Thoracic aorta (tissue), 2 donors: ENCODE measurements around the gene NTS. TPM values are rescaled to one million over a fixed set of nuclear protein-coding genes. Genes with fewer than 3 reads are reported as not detected.

Experiments used
- ATAC-seq: fragments of 150-250 bp; one replicate; pipeline ENCODE4 v1.8.0; 2017; ENCODE audit warnings: low read depth; ENCODE audit not compliant: insufficient number of reproducible peaks, low FRiP score
- DNase-seq: peaks from one replicate; pipeline ENCODE4 v3.0.0-alpha.2; 2020; ENCODE audit warnings: low spot score
- H3K27ac ChIP-seq, 2 donors: fragments of 200-600 bp; sonication (generic); 1 replicate in 1 of 2; 2 replicates in 1 of 2; pipeline ENCODE4 v1.5.1; 2016; ENCODE audit warnings: mild to moderate bottlenecking in 2 of 2, moderate library complexity in 2 of 2
- H3K27me3 ChIP-seq: fragments of 200-600 bp; sonication (generic); replicated peaks from 2 replicates; pipeline ENCODE4 v1.6.0; 2016; ENCODE audit warnings: mild to moderate bottlenecking; ENCODE audit not compliant: insufficient read depth
- H3K36me3 ChIP-seq: fragments of 200-600 bp; sonication (generic); one replicate; pipeline ENCODE4 v1.5.1; 2016
- H3K4me1 ChIP-seq, 2 donors: fragments of 200-600 bp; sonication (generic); 1 replicate in 1 of 2; 2 replicates in 1 of 2; pipeline versions ENCODE4 v1.5.1 to v1.6.0; 2016; ENCODE audit warnings: low read depth in 2 of 2, mild to moderate bottlenecking in 1 of 2; ENCODE audit not compliant: control insufficient read depth in 1 of 2
- H3K4me3 ChIP-seq: fragments of 200-600 bp; sonication (generic); 2 replicates; pipeline ENCODE4 v1.5.1; 2016; ENCODE audit warnings: mild to moderate bottlenecking
- H3K9me3 ChIP-seq: fragments of 200-600 bp; sonication (generic); 2 replicates; pipeline ENCODE4 v1.5.1; 2016
- total RNA-seq, 2 donors: library from RNA; depleted of rRNA; stranded (reverse); fragments of >200 nt; gene quantifications; one replicate each; pipeline versions ENCODE4 v1.1.0 to v1.2.3, GENCODE V29; 2016
- TF ChIP-seq, protein P1 (sequence below): fragments of 200-600 bp; sonication (generic); IDR thresholded peaks from one replicate; pipeline ENCODE4 v1.5.1; 2019; ENCODE audit warnings: antibody characterized with exemption

Gene NTS
- total RNA-seq, 2 donors from 2014 or later, result not detected

DNA sequence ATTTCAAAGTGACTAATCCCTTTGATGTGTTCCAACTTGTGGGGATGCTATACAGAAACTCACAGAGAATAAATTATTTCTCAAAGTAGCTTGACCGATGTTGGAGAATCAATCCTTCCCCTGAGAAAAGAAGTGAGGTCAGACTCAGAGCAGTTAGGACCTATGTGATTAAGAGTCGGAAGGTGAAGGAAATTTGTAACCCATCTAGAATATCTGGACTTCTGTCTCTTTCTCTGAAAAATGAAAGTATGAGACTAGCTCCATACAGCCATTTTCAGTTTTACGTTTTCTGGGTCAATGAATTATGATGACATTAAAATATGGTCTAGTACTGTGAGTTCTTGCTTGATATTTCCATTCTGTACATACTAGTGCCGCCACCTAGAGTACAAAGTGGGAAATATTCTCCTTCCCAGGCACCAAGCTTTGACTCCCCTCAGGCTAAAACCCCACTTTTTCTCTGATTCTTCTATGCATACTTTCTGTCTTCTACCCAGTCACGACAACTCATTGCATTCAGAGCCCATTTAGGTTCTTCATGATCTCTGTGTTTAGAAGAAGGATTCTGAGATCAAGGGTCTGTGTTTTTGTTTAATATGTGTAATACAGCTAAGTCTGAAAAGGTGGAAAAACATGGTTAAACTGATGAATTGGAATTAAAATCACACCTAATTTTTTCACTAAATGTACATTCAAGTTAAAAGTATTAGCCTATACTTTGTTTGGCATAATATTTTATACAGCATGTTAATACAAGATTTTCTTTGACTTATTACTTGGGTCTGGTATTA lies 6.9 kb upstream of the NTS start:
- ATAC-seq (peak; percentile 88), DNase-seq (no peak)
- H3K36me3 ChIP-seq, result no peaks in the 10 kb centered on the region
- TF ChIP-seq, protein P1, sequence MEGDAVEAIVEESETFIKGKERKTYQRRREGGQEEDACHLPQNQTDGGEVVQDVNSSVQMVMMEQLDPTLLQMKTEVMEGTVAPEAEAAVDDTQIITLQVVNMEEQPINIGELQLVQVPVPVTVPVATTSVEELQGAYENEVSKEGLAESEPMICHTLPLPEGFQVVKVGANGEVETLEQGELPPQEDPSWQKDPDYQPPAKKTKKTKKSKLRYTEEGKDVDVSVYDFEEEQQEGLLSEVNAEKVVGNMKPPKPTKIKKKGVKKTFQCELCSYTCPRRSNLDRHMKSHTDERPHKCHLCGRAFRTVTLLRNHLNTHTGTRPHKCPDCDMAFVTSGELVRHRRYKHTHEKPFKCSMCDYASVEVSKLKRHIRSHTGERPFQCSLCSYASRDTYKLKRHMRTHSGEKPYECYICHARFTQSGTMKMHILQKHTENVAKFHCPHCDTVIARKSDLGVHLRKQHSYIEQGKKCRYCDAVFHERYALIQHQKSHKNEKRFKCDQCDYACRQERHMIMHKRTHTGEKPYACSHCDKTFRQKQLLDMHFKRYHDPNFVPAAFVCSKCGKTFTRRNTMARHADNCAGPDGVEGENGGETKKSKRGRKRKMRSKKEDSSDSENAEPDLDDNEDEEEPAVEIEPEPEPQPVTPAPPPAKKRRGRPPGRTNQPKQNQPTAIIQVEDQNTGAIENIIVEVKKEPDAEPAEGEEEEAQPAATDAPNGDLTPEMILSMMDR, result peak; percentile 81
- H3K27ac ChIP-seq, result no peak overlapping the region
- no peaks in the 10 kb centered on the region for H3K4me1 ChIP-seq
- no peaks in the 10 kb centered on the region for H3K27me3 ChIP-seq
- H3K9me3 ChIP-seq, result no peaks in the 10 kb centered on the region
- H3K4me3 ChIP-seq, result peak overlapping the region; percentile 21

DNA sequence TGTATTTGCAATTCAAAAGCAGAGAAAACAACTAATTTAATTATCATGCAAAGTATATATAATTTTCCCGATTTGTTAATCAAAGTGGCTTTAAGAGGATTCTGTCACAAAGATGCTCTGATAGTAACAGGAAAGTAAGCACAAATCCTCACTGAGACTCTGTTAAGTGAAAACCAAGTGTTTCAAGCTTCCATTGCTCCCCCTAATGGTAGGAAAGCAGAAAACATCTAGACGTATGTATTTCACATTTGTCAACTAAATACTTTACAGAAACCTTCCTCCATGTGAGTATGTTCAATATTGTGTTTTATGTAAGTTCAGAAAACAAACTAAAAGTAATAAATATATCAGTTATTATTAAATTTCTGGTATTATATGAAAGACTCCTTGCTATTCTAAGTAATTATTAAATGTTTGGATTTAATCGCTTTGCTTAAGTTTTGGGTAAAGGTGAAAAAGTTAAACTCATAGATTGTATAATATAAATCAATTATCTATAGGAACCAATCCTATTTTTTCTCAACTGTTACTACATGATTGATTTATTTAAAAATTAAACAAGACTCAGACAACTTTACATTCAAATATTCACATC lies 1.5 kb upstream of the NTS start:
- H3K9me3 ChIP-seq, result no peaks in the 10 kb centered on the region
- TF ChIP-seq, protein P1, result peak; percentile 61
- DNase-seq, result no peak
- ATAC-seq, result no peak
- no peak overlapping the region for H3K4me3 ChIP-seq
- no peaks in the 10 kb centered on the region for H3K36me3 ChIP-seq
- H3K27ac ChIP-seq, result no peak overlapping the region
- H3K4me1 ChIP-seq, result peaks cover 0 to 7% of the 10 kb centered on the region in 2 donors
- no peaks in the 10 kb centered on the region for H3K27me3 ChIP-seq

DNA sequence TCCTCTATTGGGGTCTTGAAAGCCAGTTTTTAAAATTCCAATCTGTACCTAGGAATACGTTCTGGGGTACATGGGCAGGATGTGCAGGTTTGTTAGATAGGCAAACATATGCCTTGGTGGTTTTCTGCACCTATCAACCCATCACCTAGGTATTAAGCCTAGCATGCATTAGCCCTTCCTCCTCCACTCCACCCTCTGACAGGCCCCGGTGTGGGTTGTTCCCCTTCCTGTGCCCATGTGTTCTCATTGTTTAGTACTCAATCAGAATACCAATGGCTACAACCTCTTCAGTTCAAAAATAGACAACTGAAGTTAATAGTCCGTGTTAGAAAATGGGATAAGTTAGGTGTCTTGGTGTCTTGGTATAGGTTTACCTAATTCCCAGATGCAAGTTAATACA lies 3.4 kb downstream of the NTS start:
- Histone ChIP-seq H3K4me3 (no peak overlapping the region), H3K36me3 (no peaks in the 10 kb centered on the region), H3K27me3 (no peaks in the 10 kb centered on the region), H3K27ac (no peak overlapping the region), H3K4me1 (peaks cover 0 to 7% of the 10 kb centered on the region in 2 donors), H3K9me3 (no peaks in the 10 kb centered on the region)
- TF ChIP-seq, protein P1, result no peak
- ATAC-seq (no peak), DNase-seq (no peak)

DNA sequence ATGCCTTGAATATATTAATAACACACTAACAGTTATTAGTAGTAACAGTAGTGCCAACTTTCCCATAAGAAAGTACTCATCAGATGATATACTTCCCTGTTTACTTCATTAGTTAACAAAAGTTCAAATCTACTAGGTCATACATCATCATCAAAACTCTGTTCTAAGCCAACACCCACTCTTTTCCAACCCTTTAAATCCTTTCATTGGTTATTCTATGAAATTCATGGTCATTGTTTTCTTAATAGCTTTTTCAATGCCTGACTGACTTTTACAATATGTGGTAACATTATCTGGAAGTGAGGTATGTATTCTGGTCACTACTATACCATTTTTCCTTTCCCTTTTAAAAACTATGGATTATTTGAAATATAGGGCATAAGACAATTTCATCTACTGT lies 9.7 kb downstream of the NTS start:
- H3K4me3 ChIP-seq, result no peak overlapping the region
- no peaks in the 10 kb centered on the region for H3K4me1 ChIP-seq
- no peak for ATAC-seq
- no peaks in the 10 kb centered on the region for H3K36me3 ChIP-seq
- H3K9me3 ChIP-seq, result no peaks in the 10 kb centered on the region
- DNase-seq, result no peak
- no peak overlapping the region for H3K27ac ChIP-seq
- TF ChIP-seq, protein P1, result no peak
- no peaks in the 10 kb centered on the region for H3K27me3 ChIP-seq

DNA sequence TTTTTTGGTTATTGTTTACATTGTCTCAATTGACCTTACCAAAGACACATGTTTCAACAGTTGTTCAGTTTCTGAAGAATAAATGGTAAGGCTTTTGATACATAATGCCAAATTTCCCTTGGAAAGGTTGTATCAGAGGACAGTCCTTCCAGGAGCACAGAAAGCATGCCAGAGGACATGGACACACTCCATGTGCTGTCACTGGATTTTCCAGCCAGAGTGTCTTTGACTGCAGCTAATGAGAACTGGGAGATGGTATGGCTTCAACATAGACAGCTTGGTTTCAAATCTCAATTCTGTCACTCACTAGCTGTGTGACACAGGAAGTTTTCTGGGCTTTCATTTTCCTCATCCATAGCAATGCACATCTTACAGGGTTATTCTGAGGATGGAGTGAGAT lies 20.6 kb downstream of the NTS start:
- ATAC-seq, result no peak
- TF ChIP-seq, protein P1, result no peak
- no peak for DNase-seq
- no peak overlapping the region for H3K27ac ChIP-seq
- H3K36me3 ChIP-seq, result no peaks in the 10 kb centered on the region
- H3K4me1 ChIP-seq, result no peaks in the 10 kb centered on the region
- H3K27me3 ChIP-seq, result no peaks in the 10 kb centered on the region
- H3K9me3 ChIP-seq, result no peaks in the 10 kb centered on the region
- H3K4me3 ChIP-seq, result no peak overlapping the region
